Measurements from ENCODE around the gene PTPN6. TPM values are rescaled to one million over a fixed set of nuclear protein-coding genes. Genes with fewer than 3 reads are reported as not detected.

Gene PTPN6
- total and polyA plus RNA-seq, 2 of the 4 experiments (the other 2 are of a cell fraction): under 0.01 to 0.14 TPM

DNA sequence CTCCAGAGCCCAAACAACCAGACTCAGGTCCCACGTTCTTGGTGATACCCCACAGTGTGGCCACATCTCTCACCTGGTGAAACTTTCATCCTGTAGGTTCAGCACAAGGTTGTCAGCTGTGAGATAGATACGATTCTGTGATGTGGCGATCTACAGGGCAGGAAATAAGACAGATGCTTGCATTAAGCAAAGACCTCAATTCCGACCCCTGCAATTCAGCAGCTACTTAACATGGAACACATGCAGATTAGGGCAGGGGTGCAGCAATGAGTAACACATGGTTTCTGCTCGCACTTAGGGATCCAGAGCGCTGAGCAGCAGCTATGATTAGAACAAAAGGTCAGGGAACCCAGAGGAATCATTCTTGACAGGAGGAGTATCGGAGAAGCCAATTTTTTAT lies 15.2 kb downstream of the PTPN6 start:
- H2BK120ac ChIP-seq (ENCODE audit: low read depth, low read length): no peak overlapping the region
- H3K14ac ChIP-seq (replicated peaks; ENCODE audit: low read depth, low read length): no peak overlapping the region
- H3K4me3 ChIP-seq (ENCODE audit: insufficient read depth, low read depth, low read length): no peak overlapping the region
- H3K56ac ChIP-seq (ENCODE audit: extremely low read depth, insufficient read depth, low read length): no peak overlapping the region
- dilution Hi-C loops (cut with HindIII; ENCODE audit: low sequenced_read_pairs, unreplicated experiment) (no loop called here), intact Hi-C loops (cut with micrococcal nuclease) (no loop called here), in situ Hi-C loops (cut with MboI; ENCODE audit: low sequenced_read_pairs) (no loop called here)
- DNase-seq: no peak
- H3K9me1 ChIP-seq (ENCODE audit: insufficient read depth, low read length): no peaks in the 10 kb centered on the region
- no peak overlapping the region for H2AFZ ChIP-seq (replicated peaks; ENCODE audit: low read length, poor library complexity)
- H2AK5ac ChIP-seq (ENCODE audit: low read depth, low read length): no peak overlapping the region
- H2BK5ac ChIP-seq (ENCODE audit: low read depth, low read length, poor library complexity, severe bottlenecking): no peak overlapping the region
- ChIA-PET CTCF (no interaction called here), POLR2A (ENCODE audit: unreplicated experiment) (no interaction called here)
- H3K4me2 ChIP-seq (ENCODE audit: low read depth, low read length): no peak overlapping the region
- no peak for TF ChIP-seq BHLHE40 (IDR thresholded peaks at IDR 0.05; ENCODE audit: low read depth, low read length)
- no peak overlapping the region for H3K9ac ChIP-seq (ENCODE audit: low read depth, low read length)
- no peak overlapping the region for H3K4ac ChIP-seq (ENCODE audit: low read depth, low read length)
- no peak overlapping the region for H2BK20ac ChIP-seq (ENCODE audit: low read depth, low read length)
- no peak overlapping the region for H3K23ac ChIP-seq (ENCODE audit: low read depth, low read length)
- H3K27ac ChIP-seq (ENCODE audit: insufficient read depth, low read length): no peak overlapping the region
- H4K20me1 ChIP-seq (ENCODE audit: insufficient read depth, low read length): no peaks in the 10 kb centered on the region
- no peak overlapping the region for H3K18ac ChIP-seq (ENCODE audit: low read depth, low read length)
- H4K8ac ChIP-seq (ENCODE audit: low read depth in 2 of 2, low read length in 2 of 2): no peak overlapping the region
- peaks cover 38% of the 10 kb centered on the region for H3K36me3 ChIP-seq (ENCODE audit: control insufficient read depth, insufficient read depth, low read length)
- H4K91ac ChIP-seq (ENCODE audit: insufficient read depth, low read depth, low read length): no peak overlapping the region
- no peak overlapping the region for H2BK15ac ChIP-seq (ENCODE audit: low read depth, low read length)
- BruUV-seq (replicated peaks): no TSS peak
- no peak for ATAC-seq (ENCODE audit: low read depth)
- no peak overlapping the region for H4K5ac ChIP-seq (ENCODE audit: low read depth, low read length)
- peaks cover 9% of the 10 kb centered on the region for H3K4me1 ChIP-seq (ENCODE audit: control insufficient read depth, insufficient read depth, low read length)
- 76% methylated on average over 2 of the region's 7 CpGs; no CpG with 5 or more reads in 1 of the 2 experiments for WGBS, 2 experiments (ENCODE audit: extremely low coverage in 2 of 2, insufficient read length in 1 of 2)
- H3K27me3 ChIP-seq (ENCODE audit: control insufficient read depth, insufficient read depth, low read length): no peaks in the 10 kb centered on the region
- no peaks in the 10 kb centered on the region for H3K9me3 ChIP-seq (ENCODE audit: control insufficient read depth, insufficient read depth, low read length)
- H2AK9ac ChIP-seq (replicated peaks; ENCODE audit: low read depth, low read length, poor library complexity): no peak overlapping the region
- peaks cover 13 to 37% of the 10 kb centered on the region in 2 experiments for H3K79me1 ChIP-seq (ENCODE audit: low read depth in 1 of 2, low read length in 2 of 2)
